Measurements from ENCODE around the gene SH3GL1.

The SH3GL1 gene

DNA sequence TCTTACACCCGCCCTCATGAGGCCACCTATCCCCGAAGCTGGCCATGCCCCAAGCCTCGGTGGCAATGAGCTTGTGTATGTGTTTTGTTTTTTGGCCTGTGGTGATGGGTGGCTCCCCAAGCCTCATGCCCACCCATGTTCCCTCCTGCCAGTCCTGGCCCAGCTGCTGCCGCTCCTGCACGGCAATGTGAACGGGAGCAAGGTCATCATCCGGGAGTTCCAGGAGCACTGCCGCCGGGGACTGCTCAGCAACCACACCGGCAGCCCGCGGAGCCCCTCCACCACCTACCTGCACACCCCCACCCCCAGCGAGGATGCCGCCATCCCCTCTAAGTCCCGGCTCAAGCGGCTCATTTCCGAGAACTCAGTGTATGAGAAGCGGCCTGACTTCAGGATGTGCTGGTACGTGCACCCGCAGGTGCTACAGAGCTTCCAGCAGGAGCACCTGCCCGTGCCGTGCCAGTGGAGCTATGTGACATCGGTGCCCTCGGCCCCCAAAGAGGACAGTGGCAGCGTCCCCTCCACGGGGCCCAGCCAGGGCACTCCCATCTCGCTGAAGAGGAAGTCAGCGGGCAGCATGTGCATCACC lies 32.7 kb upstream of the SH3GL1 start:
- no peaks in the 10 kb centered on the region for H3K27me3 ChIP-seq (ENCODE audit: insufficient read depth, low read length, poor library complexity)
- H3K9me3 ChIP-seq (ENCODE audit: insufficient read depth, low read length, severe bottlenecking): no peaks in the 10 kb centered on the region
- no peaks in the 10 kb centered on the region for H3K4me1 ChIP-seq (ENCODE audit: insufficient read depth, low read length)
- H3K4me2 ChIP-seq (ENCODE audit: insufficient read depth, low read length): no peak overlapping the region
- H3K27ac ChIP-seq (ENCODE audit: low read length): no peak overlapping the region
- peaks cover 75% of the 10 kb centered on the region for H3K79me2 ChIP-seq (ENCODE audit: insufficient read depth, low read length)
- H4K20me1 ChIP-seq (ENCODE audit: insufficient read depth, low read length): peaks cover 76% of the 10 kb centered on the region
- no peak overlapping the region for H3K9ac ChIP-seq (ENCODE audit: low read depth, low read length)
- ATAC-seq (ENCODE audit: insufficient read depth, low read depth): no peak
- no peak overlapping the region for H3K4me3 ChIP-seq (ENCODE audit: low read depth in 1 of 2, low read length in 2 of 2)
- TF ChIP-seq, protein P1, sequence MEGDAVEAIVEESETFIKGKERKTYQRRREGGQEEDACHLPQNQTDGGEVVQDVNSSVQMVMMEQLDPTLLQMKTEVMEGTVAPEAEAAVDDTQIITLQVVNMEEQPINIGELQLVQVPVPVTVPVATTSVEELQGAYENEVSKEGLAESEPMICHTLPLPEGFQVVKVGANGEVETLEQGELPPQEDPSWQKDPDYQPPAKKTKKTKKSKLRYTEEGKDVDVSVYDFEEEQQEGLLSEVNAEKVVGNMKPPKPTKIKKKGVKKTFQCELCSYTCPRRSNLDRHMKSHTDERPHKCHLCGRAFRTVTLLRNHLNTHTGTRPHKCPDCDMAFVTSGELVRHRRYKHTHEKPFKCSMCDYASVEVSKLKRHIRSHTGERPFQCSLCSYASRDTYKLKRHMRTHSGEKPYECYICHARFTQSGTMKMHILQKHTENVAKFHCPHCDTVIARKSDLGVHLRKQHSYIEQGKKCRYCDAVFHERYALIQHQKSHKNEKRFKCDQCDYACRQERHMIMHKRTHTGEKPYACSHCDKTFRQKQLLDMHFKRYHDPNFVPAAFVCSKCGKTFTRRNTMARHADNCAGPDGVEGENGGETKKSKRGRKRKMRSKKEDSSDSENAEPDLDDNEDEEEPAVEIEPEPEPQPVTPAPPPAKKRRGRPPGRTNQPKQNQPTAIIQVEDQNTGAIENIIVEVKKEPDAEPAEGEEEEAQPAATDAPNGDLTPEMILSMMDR (IDR thresholded peaks at IDR 0.05; ENCODE audit: borderline replicate concordance, extremely low read depth, low read length, poor library complexity, severe bottlenecking): no peak
- TF ChIP-seq EZH2 (IDR thresholded peaks at IDR 0.05; ENCODE audit: borderline replicate concordance, low read depth, low read length, severe bottlenecking): no peak
- DNase-seq: no peak
- peaks cover 96% of the 10 kb centered on the region for H3K36me3 ChIP-seq (ENCODE audit: insufficient read depth, low read length)
- H2AFZ ChIP-seq (ENCODE audit: low read depth, low read length): no peak overlapping the region

DNA sequence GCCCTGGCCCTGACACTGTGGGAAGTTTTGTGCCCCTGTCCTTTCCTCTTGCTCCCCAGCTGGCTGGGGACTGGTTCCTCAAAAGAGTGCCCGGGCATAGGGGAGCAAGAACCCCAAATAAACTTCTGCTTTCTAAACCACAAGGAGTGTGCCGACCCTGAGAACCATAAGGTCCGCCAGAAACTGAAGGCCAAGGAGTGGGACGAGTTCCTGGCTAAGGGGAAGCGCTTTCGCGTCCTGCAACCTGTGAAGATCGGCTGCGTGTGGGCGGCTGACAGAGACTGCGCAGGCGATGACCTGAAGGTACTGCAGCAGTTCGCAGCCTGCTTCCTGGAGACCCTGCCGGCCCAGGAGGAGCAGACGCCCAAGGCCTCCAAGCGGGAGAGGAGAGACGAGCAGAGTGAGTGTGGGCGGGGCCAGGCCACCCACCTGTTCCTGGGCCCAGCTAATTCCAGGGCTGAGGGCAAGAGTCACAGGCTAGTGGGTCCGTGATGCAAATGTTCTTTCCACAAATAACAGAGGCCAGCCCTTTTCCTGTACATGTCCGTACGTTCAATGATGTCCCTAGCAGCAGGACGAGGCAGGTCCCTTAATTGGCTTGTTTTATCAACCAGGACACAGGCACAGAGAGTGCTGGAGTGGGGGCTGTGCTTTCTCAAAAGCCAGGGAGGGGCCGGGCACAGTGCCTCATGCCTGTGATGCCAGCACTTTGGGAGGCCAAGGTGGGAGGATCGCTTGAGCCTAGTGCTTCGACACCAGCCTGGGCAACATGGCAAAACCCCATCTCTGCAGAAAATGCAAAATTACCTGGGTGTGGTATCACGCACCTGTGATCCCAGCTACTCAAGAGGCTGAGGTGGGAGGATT lies 31.7 kb upstream of the SH3GL1 start:
- ATAC-seq (ENCODE audit: insufficient read depth, low read depth): no peak
- peaks cover 92% of the 10 kb centered on the region for H3K36me3 ChIP-seq (ENCODE audit: insufficient read depth, low read length)

DNA sequence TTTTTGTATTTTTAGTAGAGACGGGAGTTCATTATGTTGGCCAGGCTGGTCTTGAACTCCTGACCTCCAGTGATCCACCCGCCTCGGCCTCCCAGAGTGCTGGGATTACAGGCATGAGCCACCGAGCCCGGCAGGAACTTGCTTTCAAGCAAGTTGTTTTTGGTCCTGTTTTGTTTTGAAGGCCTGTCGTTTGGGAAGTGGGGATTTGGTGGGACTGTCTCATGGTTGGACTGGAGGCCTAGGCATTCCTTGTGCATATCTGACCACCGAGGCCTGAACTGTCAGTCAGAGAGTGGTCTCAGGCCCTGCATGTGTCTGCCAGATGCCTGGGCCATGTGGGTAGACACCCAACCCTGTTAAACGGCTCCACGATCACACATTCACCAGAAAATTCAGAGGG lies 30.9 kb upstream of the SH3GL1 start:
- Histone ChIP-seq H3K4me1 (ENCODE audit: insufficient read depth, low read length) (no peaks in the 10 kb centered on the region), H3K27ac (ENCODE audit: low read length) (no peak overlapping the region), H3K79me2 (ENCODE audit: insufficient read depth, low read length) (peaks cover 63% of the 10 kb centered on the region), H2AFZ (ENCODE audit: low read depth, low read length) (no peak overlapping the region), H3K9ac (ENCODE audit: low read depth, low read length) (no peak overlapping the region), H3K36me3 (ENCODE audit: insufficient read depth, low read length) (peaks cover 91% of the 10 kb centered on the region), H3K27me3 (ENCODE audit: insufficient read depth, low read length, poor library complexity) (no peaks in the 10 kb centered on the region), H4K20me1 (ENCODE audit: insufficient read depth, low read length) (peaks cover 61% of the 10 kb centered on the region), H3K4me3 (ENCODE audit: low read depth in 1 of 2, low read length in 2 of 2) (no peak overlapping the region), H3K9me3 (ENCODE audit: insufficient read depth, low read length, severe bottlenecking) (no peaks in the 10 kb centered on the region), H3K4me2 (ENCODE audit: insufficient read depth, low read length) (no peak overlapping the region)
- ATAC-seq (ENCODE audit: insufficient read depth, low read depth) (no peak), DNase-seq (no peak)
- TF ChIP-seq, protein P1 (IDR thresholded peaks at IDR 0.05; ENCODE audit: borderline replicate concordance, extremely low read depth, low read length, poor library complexity, severe bottlenecking): no peak
- no peak for TF ChIP-seq EZH2 (IDR thresholded peaks at IDR 0.05; ENCODE audit: borderline replicate concordance, low read depth, low read length, severe bottlenecking)

More for the DNA sequence above, 31.7 kb upstream of the SH3GL1 start:
- Histone ChIP-seq H3K4me2 (ENCODE audit: insufficient read depth, low read length) (no peak overlapping the region), H3K27me3 (ENCODE audit: insufficient read depth, low read length, poor library complexity) (no peaks in the 10 kb centered on the region), H3K27ac (ENCODE audit: low read length) (no peak overlapping the region), H2AFZ (ENCODE audit: low read depth, low read length) (no peak overlapping the region), H3K9ac (ENCODE audit: low read depth, low read length) (no peak overlapping the region), H4K20me1 (ENCODE audit: insufficient read depth, low read length) (peaks cover 69% of the 10 kb centered on the region), H3K79me2 (ENCODE audit: insufficient read depth, low read length) (peaks cover 70% of the 10 kb centered on the region), H3K9me3 (ENCODE audit: insufficient read depth, low read length, severe bottlenecking) (no peaks in the 10 kb centered on the region), H3K4me3 (ENCODE audit: low read depth in 1 of 2, low read length in 2 of 2) (no peak overlapping the region), H3K4me1 (ENCODE audit: insufficient read depth, low read length) (no peaks in the 10 kb centered on the region)
- TF ChIP-seq, protein P1 (IDR thresholded peaks at IDR 0.05; ENCODE audit: borderline replicate concordance, extremely low read depth, low read length, poor library complexity, severe bottlenecking): no peak
- no peak for TF ChIP-seq EZH2 (IDR thresholded peaks at IDR 0.05; ENCODE audit: borderline replicate concordance, low read depth, low read length, severe bottlenecking)
- DNase-seq: no peak

Measured in DND-41 (cell line).